GM12874 (cell line): Measurements from ENCODE around the gene GSTM2.

Experiments
- TF ChIP-seq, protein P1 (sequence below): IDR thresholded peaks from 2 replicates; pipeline ENCODE4 v1.5.1; 2011; ENCODE audit warnings: low read depth, mild to moderate bottlenecking, control low read depth, low read length, moderate library complexity; ENCODE audit not compliant: insufficient read depth

GSTM2 gene

DNA sequence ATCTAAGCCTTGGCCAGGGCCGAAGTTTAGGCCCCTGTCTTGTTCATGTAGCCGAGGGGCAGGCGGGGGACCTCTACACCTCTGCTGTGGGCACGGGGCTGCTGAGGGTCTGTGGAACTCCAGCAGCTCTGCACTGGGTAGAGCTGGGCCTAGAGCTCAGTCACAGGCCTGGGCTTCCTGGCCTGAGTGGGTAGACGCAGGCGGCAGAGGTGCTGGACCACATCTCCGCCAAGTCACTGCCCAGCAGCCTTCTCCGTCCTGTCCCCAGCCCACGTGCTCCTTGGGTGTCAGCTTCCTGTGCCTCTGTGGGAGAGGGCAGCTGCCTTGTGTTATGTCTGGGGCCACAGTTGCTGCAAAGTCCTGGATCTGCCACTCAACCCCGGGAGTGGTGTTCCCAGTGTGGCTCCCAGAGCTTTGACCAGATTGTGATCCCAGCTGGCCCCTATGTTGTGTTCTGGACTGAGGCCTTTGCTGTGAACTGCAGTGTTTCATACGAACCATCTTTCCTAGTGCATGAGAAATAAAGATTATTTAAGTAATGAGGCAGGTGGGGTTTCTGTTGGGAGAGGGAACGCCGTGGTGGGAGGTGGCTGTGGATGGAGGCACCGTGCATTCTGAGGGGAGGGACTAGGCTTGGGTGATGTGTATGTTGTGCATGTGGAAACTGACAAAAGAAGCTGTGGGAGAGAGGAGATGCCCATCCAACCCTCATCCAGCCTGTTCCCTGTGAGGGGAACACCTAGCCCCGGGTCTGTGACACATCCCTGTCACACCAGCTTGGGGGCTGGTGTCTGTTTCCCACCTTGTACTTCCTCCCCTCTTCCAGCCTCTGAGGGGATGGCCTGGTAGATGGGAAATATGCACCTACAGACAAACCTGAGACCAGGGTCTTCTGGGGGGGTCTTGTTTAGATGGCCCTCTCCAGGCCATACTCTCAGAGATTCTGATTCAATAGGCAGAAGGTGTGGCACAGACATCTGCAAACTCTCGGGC is 36.0 kb upstream of the GSTM2 start:
- TF ChIP-seq, protein P1, sequence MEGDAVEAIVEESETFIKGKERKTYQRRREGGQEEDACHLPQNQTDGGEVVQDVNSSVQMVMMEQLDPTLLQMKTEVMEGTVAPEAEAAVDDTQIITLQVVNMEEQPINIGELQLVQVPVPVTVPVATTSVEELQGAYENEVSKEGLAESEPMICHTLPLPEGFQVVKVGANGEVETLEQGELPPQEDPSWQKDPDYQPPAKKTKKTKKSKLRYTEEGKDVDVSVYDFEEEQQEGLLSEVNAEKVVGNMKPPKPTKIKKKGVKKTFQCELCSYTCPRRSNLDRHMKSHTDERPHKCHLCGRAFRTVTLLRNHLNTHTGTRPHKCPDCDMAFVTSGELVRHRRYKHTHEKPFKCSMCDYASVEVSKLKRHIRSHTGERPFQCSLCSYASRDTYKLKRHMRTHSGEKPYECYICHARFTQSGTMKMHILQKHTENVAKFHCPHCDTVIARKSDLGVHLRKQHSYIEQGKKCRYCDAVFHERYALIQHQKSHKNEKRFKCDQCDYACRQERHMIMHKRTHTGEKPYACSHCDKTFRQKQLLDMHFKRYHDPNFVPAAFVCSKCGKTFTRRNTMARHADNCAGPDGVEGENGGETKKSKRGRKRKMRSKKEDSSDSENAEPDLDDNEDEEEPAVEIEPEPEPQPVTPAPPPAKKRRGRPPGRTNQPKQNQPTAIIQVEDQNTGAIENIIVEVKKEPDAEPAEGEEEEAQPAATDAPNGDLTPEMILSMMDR = no peak

DNA sequence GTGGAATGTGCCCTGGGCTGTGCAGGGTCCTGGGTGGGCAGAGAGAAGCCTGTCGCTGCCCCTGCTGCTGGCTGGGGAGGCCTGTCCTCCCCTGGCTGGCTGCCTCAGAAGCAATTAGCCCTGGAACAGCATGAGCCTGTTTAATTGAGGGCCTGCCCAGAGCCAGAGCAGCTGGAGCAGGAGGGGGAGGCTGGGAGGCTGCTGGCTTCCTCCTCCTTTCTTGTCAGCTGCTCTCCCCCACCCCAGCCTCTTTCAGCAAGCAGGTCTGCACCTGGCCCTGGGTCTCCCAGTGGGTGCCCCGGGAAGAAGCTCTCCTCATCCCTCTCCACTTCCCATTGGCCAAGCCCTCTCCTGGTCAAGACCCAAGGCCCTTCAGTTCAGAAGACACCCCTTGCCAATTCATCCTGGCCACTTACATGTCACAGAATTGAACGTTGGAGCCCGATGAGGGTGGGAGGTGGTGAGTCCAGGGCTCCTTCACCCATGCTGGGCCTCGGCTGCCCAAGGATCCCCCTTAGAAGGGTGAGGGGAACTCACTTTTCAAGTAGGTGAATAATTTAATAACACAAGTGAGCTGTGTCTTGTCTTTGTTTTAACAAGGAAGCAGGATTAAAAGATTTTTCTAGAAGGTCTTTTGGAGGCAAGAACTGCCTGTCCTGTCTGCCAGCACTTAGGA is 35.0 kb upstream of the GSTM2 start:
- TF ChIP-seq, protein P1 = no peak

DNA sequence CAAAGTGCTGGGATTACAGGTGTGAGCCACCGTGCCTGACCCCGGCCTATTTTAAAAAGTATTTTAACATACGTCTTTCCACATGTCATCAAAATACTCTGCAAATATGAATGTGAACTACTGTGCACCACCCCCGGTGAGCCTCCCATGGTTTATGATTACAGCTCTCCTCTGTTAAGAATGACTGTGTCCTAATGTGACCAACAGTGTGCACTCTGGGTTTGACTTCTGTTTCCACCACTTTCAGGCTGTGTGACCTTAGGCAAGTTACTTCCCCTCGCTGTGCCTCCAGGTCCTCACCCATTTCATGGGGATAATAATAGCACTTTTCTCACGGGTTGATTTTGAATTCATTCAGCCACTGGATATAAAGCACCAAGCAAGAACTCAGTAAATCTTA is 33.6 kb upstream of the GSTM2 start:
- TF ChIP-seq, protein P1 = no peak

DNA sequence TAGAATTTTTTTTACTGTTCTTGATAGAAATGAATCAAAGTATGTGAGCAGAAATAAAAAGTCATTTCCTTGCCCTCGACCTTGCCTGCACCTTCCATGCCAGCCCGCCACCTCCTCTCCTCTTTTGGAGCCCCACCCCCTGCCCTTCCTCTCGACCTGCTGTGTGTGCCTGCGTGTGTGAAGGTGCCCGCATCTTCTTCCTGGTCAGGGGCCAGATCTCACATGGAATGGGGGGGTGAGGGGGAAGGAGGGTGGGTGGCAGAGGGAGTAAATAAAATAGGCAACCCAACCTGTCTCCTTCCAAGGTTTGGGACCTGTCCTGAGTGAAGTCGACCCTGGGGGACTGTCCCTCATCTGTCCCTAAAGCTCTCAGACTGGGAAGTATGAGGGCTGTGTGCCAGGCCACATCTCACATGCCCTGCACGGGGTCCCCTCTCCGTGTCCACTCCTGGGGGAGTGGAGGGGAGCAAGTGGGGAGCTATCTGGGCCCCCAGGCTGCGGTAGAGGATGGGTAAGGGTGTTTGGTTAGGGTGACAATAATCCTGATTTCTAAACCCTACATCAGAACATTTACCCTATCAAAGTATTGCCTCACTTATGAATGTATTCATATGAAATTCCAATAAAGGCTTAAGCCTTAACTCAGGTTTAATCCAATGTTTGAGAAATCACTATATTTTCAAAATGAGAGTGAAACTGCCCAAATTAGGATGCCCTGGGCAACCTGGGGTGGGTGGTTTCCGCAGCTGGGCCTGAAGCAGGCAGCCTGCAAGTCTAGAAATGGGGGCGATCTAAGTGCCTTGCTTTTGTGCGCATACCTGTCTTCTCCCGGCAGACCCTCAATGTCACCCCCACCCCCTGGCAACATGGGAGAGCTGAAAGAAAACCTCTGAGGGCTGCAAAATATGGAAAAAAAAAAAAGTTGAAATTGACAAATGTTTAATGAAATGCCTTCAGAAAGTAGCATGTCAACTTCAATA is 32.8 kb upstream of the GSTM2 start:
- TF ChIP-seq, protein P1 = no peak

DNA sequence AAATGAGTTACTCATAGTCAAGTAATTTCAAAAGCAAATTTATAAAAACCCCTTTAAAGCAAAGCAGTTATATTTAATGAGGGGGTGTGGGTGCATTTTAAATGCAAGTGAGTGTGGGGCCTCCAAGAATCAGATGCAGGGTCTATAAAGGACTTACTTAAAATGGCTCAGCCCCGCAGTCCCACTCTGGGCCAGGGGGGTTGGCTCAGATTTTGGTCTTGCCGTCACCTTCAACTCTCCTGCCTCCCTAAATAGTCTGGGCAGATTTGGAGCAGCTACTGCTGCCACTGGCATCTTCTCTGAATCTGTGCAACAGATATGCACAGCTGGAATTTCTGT is 32.0 kb upstream of the GSTM2 start:
- TF ChIP-seq, protein P1 = no peak

DNA sequence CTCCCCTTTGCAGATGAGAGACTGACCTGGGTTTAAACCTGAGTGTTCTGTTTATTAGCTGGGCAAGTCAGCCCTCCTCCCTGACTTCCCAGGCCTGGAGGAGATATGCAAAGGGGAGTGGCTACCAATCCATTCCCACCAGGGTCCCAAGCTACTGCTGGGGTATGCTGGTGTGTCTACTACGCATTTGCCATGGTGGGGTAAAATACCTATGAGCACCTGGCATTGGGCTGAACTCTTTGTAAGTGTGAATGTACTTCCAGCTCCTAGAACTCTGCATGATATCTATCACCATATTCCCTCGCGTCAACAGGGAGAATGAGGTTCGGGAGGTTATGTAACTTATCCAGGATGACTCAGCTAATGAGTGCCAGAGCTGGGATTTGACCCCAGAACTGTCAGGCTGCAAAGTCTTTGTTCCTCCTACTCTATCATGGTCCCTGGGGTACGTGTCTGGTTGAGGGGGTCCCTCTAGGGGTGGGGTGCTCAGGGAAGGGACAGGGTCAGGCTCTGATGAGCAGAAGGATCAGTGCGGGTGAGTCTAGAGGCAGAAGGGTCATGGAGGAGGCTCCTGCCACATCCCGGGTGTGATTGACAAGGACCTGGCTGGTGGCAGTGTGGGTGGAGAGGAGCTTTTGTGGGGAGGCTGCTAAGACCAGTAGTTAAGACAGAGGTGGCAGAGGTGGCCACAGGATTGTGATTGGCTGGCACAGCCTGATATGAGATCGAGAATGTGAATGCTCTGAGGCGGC is 31.5 kb upstream of the GSTM2 start:
- TF ChIP-seq, protein P1 = no peak
